ENCODE results near the gene PRRC1.
"Not testable (repeated sequence)": the region's sequence is repeated elsewhere in the genome, so short reads cannot be mapped to it uniquely, and the experiment has no call there.

PRRC1 gene

GRCh38 chr5:127518319-127518621 is 830 bp downstream of the PRRC1 start:
- TF ChIP-seq POLR2A (IDR thresholded peaks at IDR 0.05; ENCODE audit: low read depth, low read length), result no peak
- FAIRE-seq (no peak), DNase-seq (ENCODE audit: insufficient read length, low spot score) (no peak)

- DNase-seq (ENCODE audit: insufficient read length, low spot score), result no peak
- no peak for FAIRE-seq
- TF ChIP-seq POLR2A (IDR thresholded peaks at IDR 0.05; ENCODE audit: low read depth, low read length), result no peak
These were observed 2.1 kb downstream of the PRRC1 start for GRCh38 chr5:127519527-127519926.

- TF ChIP-seq POLR2A (IDR thresholded peaks at IDR 0.05; ENCODE audit: low read depth, low read length), result no peak
- no peak for DNase-seq (ENCODE audit: insufficient read length, low spot score)
- FAIRE-seq, result no peak
These were observed 3.8 kb downstream of the PRRC1 start for GRCh38 chr5:127521138-127521770.

GRCh38 chr5:127525181-127525580 is 7.7 kb downstream of the PRRC1 start:
- TF ChIP-seq POLR2A (IDR thresholded peaks at IDR 0.05; ENCODE audit: low read depth, low read length), result no peak
- FAIRE-seq (no peak), DNase-seq (ENCODE audit: insufficient read length, low spot score) (no peak)

- DNase-seq (ENCODE audit: insufficient read length, low spot score), result no peak
- TF ChIP-seq POLR2A (IDR thresholded peaks at IDR 0.05; ENCODE audit: low read depth, low read length), result no peak
- no peak for FAIRE-seq
These were observed 12.7 kb downstream of the PRRC1 start for GRCh38 chr5:127529904-127530682.

GRCh38 chr5:127536687-127537086 is 19.2 kb downstream of the PRRC1 start:
- no peak for FAIRE-seq
- DNase-seq (ENCODE audit: insufficient read length, low spot score), result no peak
- TF ChIP-seq POLR2A (IDR thresholded peaks at IDR 0.05; ENCODE audit: low read depth, low read length), result no peak

GRCh38 chr5:127540553-127540952 is 23.1 kb downstream of the PRRC1 start:
- not testable (repeated sequence) for FAIRE-seq

GRCh38 chr5:127545249-127545648 is 27.8 kb downstream of the PRRC1 start:
- DNase-seq (ENCODE audit: insufficient read length, low spot score); FAIRE-seq: not testable (repeated sequence)

More at GRCh38 chr5:127540553-127540952, 23.1 kb downstream of the PRRC1 start:
- DNase-seq (ENCODE audit: insufficient read length, low spot score), result not testable (repeated sequence)

GRCh38 chr5:127549551-127549950 is 32.1 kb downstream of the PRRC1 start:
- DNase-seq (ENCODE audit: insufficient read length, low spot score), result no peak
- FAIRE-seq, result no peak
- no peak for TF ChIP-seq POLR2A (IDR thresholded peaks at IDR 0.05; ENCODE audit: low read depth, low read length)

GRCh38 chr5:127550652-127551409 is 33.4 kb downstream of the PRRC1 start:
- no peak for TF ChIP-seq POLR2A (IDR thresholded peaks at IDR 0.05; ENCODE audit: low read depth, low read length)
- FAIRE-seq, result no peak

GRCh38 chr5:127551410-127552041 is 34.1 kb downstream of the PRRC1 start:
- DNase-seq (ENCODE audit: insufficient read length, low spot score), result no peak
- no peak for FAIRE-seq
- no peak for TF ChIP-seq POLR2A (IDR thresholded peaks at IDR 0.05; ENCODE audit: low read depth, low read length)

More at GRCh38 chr5:127550652-127551409, 33.4 kb downstream of the PRRC1 start:
- DNase-seq (ENCODE audit: insufficient read length, low spot score), result no peak

- FAIRE-seq (no peak), DNase-seq (ENCODE audit: insufficient read length, low spot score) (no peak)
- TF ChIP-seq POLR2A (IDR thresholded peaks at IDR 0.05; ENCODE audit: low read depth, low read length), result no peak
These were observed 38.4 kb downstream of the PRRC1 start for GRCh38 chr5:127555826-127556225.

- FAIRE-seq (no peak), DNase-seq (ENCODE audit: insufficient read length, low spot score) (no peak)
- TF ChIP-seq POLR2A (IDR thresholded peaks at IDR 0.05; ENCODE audit: low read depth, low read length), result no peak
These were observed 39.3 kb downstream of the PRRC1 start for GRCh38 chr5:127556609-127557334.

- FAIRE-seq, result no peak
- DNase-seq (ENCODE audit: insufficient read length, low spot score), result no peak
- TF ChIP-seq POLR2A (IDR thresholded peaks at IDR 0.05; ENCODE audit: low read depth, low read length), result no peak
These were observed 40.8 kb downstream of the PRRC1 start for GRCh38 chr5:127558273-127558672.

Measured in H54 (cell line).